ENCODE measurements around the gene RASL12. TPM values are rescaled to one million over a fixed set of nuclear protein-coding genes. Genes with fewer than 3 reads are reported as not detected.
"Not testable (repeated sequence)": the region's sequence is repeated elsewhere in the genome, so short reads cannot be mapped to it uniquely, and the experiment has no call there.

Gene RASL12
- total RNA-seq, 1 donor from 2014 or later = 0.69 TPM

- H3K36me3 Mint-ChIP-seq (ENCODE audit: low read depth, unreplicated experiment) = no peaks in the 10 kb centered on the region
- peak; percentile 86 for DNase-seq (ENCODE audit: low spot score)
- H3K27me3 Mint-ChIP-seq (ENCODE audit: unreplicated experiment) = peaks cover 6% of the 10 kb centered on the region
- H3K4me3 Mint-ChIP-seq (ENCODE audit: unreplicated experiment) = peak overlapping the region; percentile 37
- H3K27ac Mint-ChIP-seq (ENCODE audit: unreplicated experiment) = no peak overlapping the region
- H3K9me3 Mint-ChIP-seq (ENCODE audit: unreplicated experiment) = no peaks in the 10 kb centered on the region
- TF ChIP-seq, protein P1, sequence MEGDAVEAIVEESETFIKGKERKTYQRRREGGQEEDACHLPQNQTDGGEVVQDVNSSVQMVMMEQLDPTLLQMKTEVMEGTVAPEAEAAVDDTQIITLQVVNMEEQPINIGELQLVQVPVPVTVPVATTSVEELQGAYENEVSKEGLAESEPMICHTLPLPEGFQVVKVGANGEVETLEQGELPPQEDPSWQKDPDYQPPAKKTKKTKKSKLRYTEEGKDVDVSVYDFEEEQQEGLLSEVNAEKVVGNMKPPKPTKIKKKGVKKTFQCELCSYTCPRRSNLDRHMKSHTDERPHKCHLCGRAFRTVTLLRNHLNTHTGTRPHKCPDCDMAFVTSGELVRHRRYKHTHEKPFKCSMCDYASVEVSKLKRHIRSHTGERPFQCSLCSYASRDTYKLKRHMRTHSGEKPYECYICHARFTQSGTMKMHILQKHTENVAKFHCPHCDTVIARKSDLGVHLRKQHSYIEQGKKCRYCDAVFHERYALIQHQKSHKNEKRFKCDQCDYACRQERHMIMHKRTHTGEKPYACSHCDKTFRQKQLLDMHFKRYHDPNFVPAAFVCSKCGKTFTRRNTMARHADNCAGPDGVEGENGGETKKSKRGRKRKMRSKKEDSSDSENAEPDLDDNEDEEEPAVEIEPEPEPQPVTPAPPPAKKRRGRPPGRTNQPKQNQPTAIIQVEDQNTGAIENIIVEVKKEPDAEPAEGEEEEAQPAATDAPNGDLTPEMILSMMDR (IDR thresholded peaks at IDR 0.05; ENCODE audit: unreplicated experiment) = no peak
- peaks cover 7% of the 10 kb centered on the region for H3K4me1 Mint-ChIP-seq (ENCODE audit: unreplicated experiment)
These were observed 18.4 kb downstream of the RASL12 start for GRCh38 chr15:65049418-65049840.

DNA sequence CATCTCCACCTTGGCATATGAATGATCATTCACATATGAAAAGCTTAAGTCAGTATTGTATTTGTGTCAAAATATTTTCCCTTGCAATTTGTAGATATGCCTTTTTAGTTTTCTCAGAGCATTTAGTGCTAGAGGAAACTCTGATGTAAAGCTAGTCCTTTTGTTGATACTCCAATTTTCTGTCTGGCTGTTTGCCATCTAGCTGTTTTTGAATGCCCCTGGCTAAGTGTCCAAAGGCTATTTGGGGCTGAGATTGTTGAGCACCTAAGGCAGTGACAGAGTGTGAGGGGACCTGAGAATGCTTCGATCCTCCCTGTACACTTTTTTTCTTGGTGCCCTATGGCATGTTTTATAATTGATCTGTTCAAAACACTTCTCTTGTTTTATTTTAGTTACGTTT is 19.6 kb downstream of the RASL12 start:
- no peak overlapping the region for H3K4me3 Mint-ChIP-seq (ENCODE audit: unreplicated experiment)
- no peak overlapping the region for H3K27ac Mint-ChIP-seq (ENCODE audit: unreplicated experiment)
- no peaks in the 10 kb centered on the region for H3K9me3 Mint-ChIP-seq (ENCODE audit: unreplicated experiment)
- TF ChIP-seq, protein P1 (IDR thresholded peaks at IDR 0.05; ENCODE audit: unreplicated experiment) = no peak
- H3K4me1 Mint-ChIP-seq (ENCODE audit: unreplicated experiment) = peaks cover 7% of the 10 kb centered on the region
- no peak for DNase-seq (ENCODE audit: low spot score)
- peaks cover 8% of the 10 kb centered on the region for H3K27me3 Mint-ChIP-seq (ENCODE audit: unreplicated experiment)
- no peaks in the 10 kb centered on the region for H3K36me3 Mint-ChIP-seq (ENCODE audit: low read depth, unreplicated experiment)

GRCh38 chr15:65044724-65045481 is 22.9 kb downstream of the RASL12 start, which contains the start of gene SLC51B:
Gene SLC51B (plus strand): TSS chr15:65045387. CDS start chr15:65050005, 4,618 bp downstream.
- H3K9me3 Mint-ChIP-seq (ENCODE audit: unreplicated experiment) = no peaks in the 10 kb centered on the region
- no peak within 1 kb of the TSS for H3K27ac Mint-ChIP-seq (ENCODE audit: unreplicated experiment)
- H3K4me1 Mint-ChIP-seq (ENCODE audit: unreplicated experiment) = peaks cover 3% of the 10 kb centered on the region
- H3K36me3 Mint-ChIP-seq (ENCODE audit: low read depth, unreplicated experiment) = no peaks in the 10 kb centered on the region
- no peak within 1 kb of the TSS for H3K4me3 Mint-ChIP-seq (ENCODE audit: unreplicated experiment)
- peaks cover 4% of the 10 kb centered on the region for H3K27me3 Mint-ChIP-seq (ENCODE audit: unreplicated experiment)
- TF ChIP-seq, protein P1 (IDR thresholded peaks at IDR 0.05; ENCODE audit: unreplicated experiment) = no peak
- DNase-seq (ENCODE audit: low spot score) = no peak

DNA sequence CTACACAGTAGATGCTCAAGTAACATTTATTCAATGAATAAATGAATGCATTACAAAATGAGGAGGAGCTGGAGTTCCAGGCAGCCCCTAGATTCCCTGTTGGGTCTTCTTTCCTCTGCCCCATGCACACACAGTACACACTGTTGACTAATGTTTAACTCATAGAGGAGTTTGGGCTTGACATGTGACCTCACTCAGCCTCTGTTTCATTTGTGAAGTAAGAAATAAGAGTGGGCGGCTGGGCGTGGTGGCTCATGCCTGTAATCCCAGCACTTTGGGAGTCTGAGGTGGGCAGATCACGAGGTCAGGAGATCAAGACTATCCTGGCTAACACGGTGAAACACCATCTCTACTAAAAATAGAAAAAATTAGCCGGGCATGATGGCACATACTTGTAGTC is 23.6 kb downstream of the RASL12 start:
- not testable (repeated sequence) for H3K27me3 Mint-ChIP-seq (ENCODE audit: unreplicated experiment); DNase-seq (ENCODE audit: low spot score); H3K9me3 Mint-ChIP-seq (ENCODE audit: unreplicated experiment); H3K36me3 Mint-ChIP-seq (ENCODE audit: low read depth, unreplicated experiment); H3K4me3 Mint-ChIP-seq (ENCODE audit: unreplicated experiment); H3K4me1 Mint-ChIP-seq (ENCODE audit: unreplicated experiment); H3K27ac Mint-ChIP-seq (ENCODE audit: unreplicated experiment)

DNA sequence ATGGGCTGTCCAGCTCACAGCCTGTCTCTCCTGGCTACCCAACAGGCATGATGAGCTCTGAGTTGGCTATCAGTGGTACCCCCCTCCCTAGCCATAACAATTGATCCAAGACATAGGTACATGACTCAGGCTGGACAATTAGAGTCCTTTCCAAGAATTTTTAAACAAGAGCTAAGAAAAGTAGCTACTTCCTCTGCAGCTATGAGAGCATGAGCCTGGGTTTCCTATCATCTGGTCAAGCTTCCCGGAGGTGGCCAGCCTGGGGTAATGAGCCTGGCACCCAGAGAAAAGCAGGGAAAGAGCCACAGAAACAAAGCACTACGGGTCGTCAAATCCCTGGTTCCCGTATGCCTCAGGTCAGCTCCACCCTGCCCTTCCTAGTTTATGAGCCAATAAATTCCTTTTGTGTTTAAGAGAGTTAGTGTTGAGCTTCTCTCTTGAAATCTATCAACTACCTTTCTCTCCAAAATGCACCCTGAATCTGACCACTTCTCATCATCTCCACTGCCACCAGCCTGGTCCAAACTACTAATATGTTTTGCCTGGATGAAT is 24.9 kb downstream of the RASL12 start:
- no peak overlapping the region for H3K4me3 Mint-ChIP-seq (ENCODE audit: unreplicated experiment)
- TF ChIP-seq, protein P1 (IDR thresholded peaks at IDR 0.05; ENCODE audit: unreplicated experiment) = no peak
- peaks cover 2% of the 10 kb centered on the region for H3K27me3 Mint-ChIP-seq (ENCODE audit: unreplicated experiment)
- no peaks in the 10 kb centered on the region for H3K4me1 Mint-ChIP-seq (ENCODE audit: unreplicated experiment)
- DNase-seq (ENCODE audit: low spot score) = no peak
- no peaks in the 10 kb centered on the region for H3K36me3 Mint-ChIP-seq (ENCODE audit: low read depth, unreplicated experiment)
- no peak overlapping the region for H3K27ac Mint-ChIP-seq (ENCODE audit: unreplicated experiment)
- no peaks in the 10 kb centered on the region for H3K9me3 Mint-ChIP-seq (ENCODE audit: unreplicated experiment)

Measured in endothelial cell (in vitro differentiated cells).